GM12878 (cell line): ENCODE measurements around the gene GALNT16. TPM values are rescaled to one million over a fixed set of nuclear protein-coding genes. Genes with fewer than 3 reads are reported as not detected.

ENCODE experiments used
- ATAC-seq: fragments of 200-7000 bp; cut with Tn5 transposase; 3 replicates; pipeline ENCODE4 v1.9.1; 2020; ENCODE audit warnings: mild to moderate bottlenecking, moderate library complexity
- BruUV-seq: library from RNA; stranded (reverse); fragments of 400-500 nt; replicated peaks from 2 replicates; lab custom pipeline; 2021; lab: Mats Ljungman, UMichigan
- CTCF ChIA-PET: fragments of 300-600 bp; sonication (Branson Sonifier 250); formaldehyde crosslinking; extraction: SDS; loops from one replicate; lab custom pipeline; 2021; ENCODE audit warnings: inconsistent platforms; lab: Yijun Ruan, JAX
- POLR2A ChIA-PET: fragments of 350-600 bp; formaldehyde crosslinking; extraction: SDS; loops from one replicate; lab custom pipeline; 2021; ENCODE audit warnings: inconsistent platforms; lab: Charles Lee
- RAD21 ChIA-PET: fragments of 300-600 bp; sonication (Branson Sonifier 250); formaldehyde crosslinking; loops from one replicate; lab custom pipeline; 2023; ENCODE audit warnings: antibody characterized with exemption; ENCODE audit not compliant: unreplicated experiment; lab: Charles Lee
- SMC1A ChIA-PET: fragments of 300-600 bp; sonication (Branson Sonifier 250); formaldehyde crosslinking; loops from one replicate; lab custom pipeline; 2023; ENCODE audit not compliant: unreplicated experiment, uncharacterized antibody; lab: Charles Lee
- DNase-seq: peaks from one replicate; pipeline ENCODE4 v3.0.0-alpha.2; 2011; ENCODE audit warnings: low read depth, low spot score
- FAIRE-seq: peaks from 3 replicates; lab custom pipeline; 2011; peaks lifted over from hg19 to GRCh38; lab: Jason Lieb, UNC
- H2AFZ ChIP-seq: 2 replicates; pipeline ENCODE4 v1.6.0; 2011; ENCODE audit warnings: low read depth, low read length, control low read depth; ENCODE audit not compliant: control insufficient read depth
- H3K27ac ChIP-seq: 2 replicates; pipeline ENCODE4 v1.5.1; 2011; ENCODE audit warnings: control low read depth; ENCODE audit not compliant: control insufficient read depth, insufficient read depth
- H3K27me3 ChIP-seq, 2 experiments: replicated peaks in 1 of 2; 2 replicates each; pipeline versions ENCODE4 v1.6.0 to v1.6.1; 2011; ENCODE audit warnings: low read length in 1 of 2; ENCODE audit not compliant: control insufficient read depth in 2 of 2, insufficient read depth in 2 of 2
- H3K36me3 ChIP-seq, 2 experiments: 2 replicates each; pipeline ENCODE4 v1.5.1; 2011; ENCODE audit warnings: low read length in 1 of 2; ENCODE audit not compliant: control insufficient read depth in 2 of 2, insufficient read depth in 2 of 2
- H3K4me1 ChIP-seq: 2 replicates; pipeline ENCODE4 v1.6.1; 2011; ENCODE audit warnings: mild to moderate bottlenecking, low read length, moderate library complexity, mixed read lengths; ENCODE audit not compliant: control insufficient read depth, insufficient read depth
- H3K4me2 ChIP-seq: 2 replicates; pipeline ENCODE4 v1.6.0; 2011; ENCODE audit warnings: control low read depth; ENCODE audit not compliant: control insufficient read depth, insufficient read depth
- H3K4me3 ChIP-seq: fragments of 200-600 bp; sonication (generic); 2 replicates; pipeline ENCODE4 v1.5.1; 2016
- H3K79me2 ChIP-seq: 2 replicates; pipeline ENCODE4 v1.6.0; 2011; ENCODE audit warnings: low read length; ENCODE audit not compliant: control insufficient read depth, insufficient read depth
- H3K9ac ChIP-seq: 2 replicates; pipeline ENCODE4 v1.8.0; 2011; ENCODE audit warnings: low read length, control low read depth, mixed read lengths; ENCODE audit not compliant: control insufficient read depth, insufficient read depth
- H3K9me3 ChIP-seq: replicated peaks from 3 replicates; pipeline ENCODE4 v1.5.1; 2011; ENCODE audit warnings: mild to moderate bottlenecking, low read length; ENCODE audit not compliant: control insufficient read depth, insufficient read depth
- H4K20me1 ChIP-seq: 2 replicates; pipeline ENCODE4 v1.6.0; 2011; ENCODE audit not compliant: control insufficient read depth, insufficient read depth
- BMI1 ChIP-seq: fragments of 450-650 bp; IDR thresholded peaks from 2 replicates; pipeline ENCODE4 v1.6.1; 2016; ENCODE audit warnings: mild to moderate bottlenecking, moderate library complexity, borderline replicate concordance
- CBX3 ChIP-seq: fragments of 200-600 bp; sonication (generic); IDR thresholded peaks from 2 replicates; pipeline ENCODE4 v1.6.1; 2016; ENCODE audit warnings: low read depth, borderline replicate concordance
- CUX1 ChIP-seq: IDR thresholded peaks from 2 replicates; pipeline ENCODE4 v1.6.1; 2012; ENCODE audit warnings: improper control_type of control experiment, low read depth, low read length; ENCODE audit not compliant: insufficient replicate concordance
- HDAC2 ChIP-seq: fragments of 200-600 bp; sonication (generic); IDR thresholded peaks from 2 replicates; pipeline ENCODE4 v1.6.1; 2017
- KDM1A ChIP-seq: fragments of 200-600 bp; sonication (generic); IDR thresholded peaks from 2 replicates; pipeline ENCODE4 v1.6.1; 2016; ENCODE audit warnings: borderline replicate concordance
- POLR2A ChIP-seq: IDR thresholded peaks from 2 replicates; pipeline ENCODE4 v1.6.1; 2011; ENCODE audit warnings: low read depth, mild to moderate bottlenecking, low read length
- SREBF2 ChIP-seq: IDR thresholded peaks from 2 replicates; pipeline ENCODE4 v1.6.1; 2012; ENCODE audit warnings: mild to moderate bottlenecking, low read length
- USF1 ChIP-seq: IDR thresholded peaks from 2 replicates; pipeline ENCODE4 v1.6.1; 2011; ENCODE audit warnings: borderline replicate concordance, low read depth, mild to moderate bottlenecking, moderate library complexity, mixed read lengths, low read length; ENCODE audit not compliant: insufficient read depth; ENCODE audit errors: extremely low read length
- WGBS: methylation state at CpG from one replicate; pipeline ENCODE4 v1.1.6; 2016; ENCODE audit warnings: low lambda C conversion rate; ENCODE audit not compliant: insufficient replicate concordance, insufficient coverage; ENCODE audit errors: missing lambda C conversion rate; 5-methylcytosine and 5-hydroxymethylcytosine counted together
- in situ Hi-C: fragments of 300-500 bp; cut with MboI; formaldehyde crosslinking; loops from 9 replicates; pipeline ENCODE4 v1.14.3; 2018; ENCODE audit warnings: mixed read lengths
- intact Hi-C: fragments of 100-400 bp; cut with micrococcal nuclease; formaldehyde crosslinking; loops from one replicate; pipeline ENCODE4 v1.14.2; 2022; ENCODE audit not compliant: unreplicated experiment
- polyA plus RNA-seq, 11 experiments: library from polyadenylated mRNA; depleted of rRNA in 4 of 11; unstranded in 6 of 11; stranded (reverse) in 5 of 11; fragments of >200 nt; fragmentation: Nextera tagmentation in 4 of 11; fragmentation: Illumina TruSeq in 1 of 11; extraction: Ambion mirVana in 4 of 11; extraction: Trizol in 1 of 11; gene quantifications; 1 replicate in 1 of 11; 2 replicates in 10 of 11; pipeline versions ENCODE4 v1.2.1 to v1.2.3, GENCODE V29; 2011 to 2016; ENCODE audit warnings: inconsistent platforms in 2 of 11, missing spikeins in 2 of 11, low read depth in 1 of 11
- total RNA-seq, 4 experiments: library from RNA; depleted of rRNA in 3 of 4; stranded (reverse); fragments of >200 nt in 3 of 4; fragmentation: Illumina TruSeq in 1 of 4; extraction: Trizol in 1 of 4; gene quantifications; 2 replicates each; pipeline versions ENCODE4 v1.2.1 to v1.2.3, GENCODE V29; 2013 to 2021

The GALNT16 gene
- total and polyA plus RNA-seq, 10 of the 15 experiments (the other 5 are each of a cell fraction or from before 2014, with no cell fraction given) = under 0.01 to 0.08 (median 0.03) TPM; not detected in 3

- Histone ChIP-seq H3K9me3 (no peaks in the 10 kb centered on the region), H2AFZ (no peak overlapping the region), H4K20me1 (no peaks in the 10 kb centered on the region), H3K9ac (no peak overlapping the region), H3K79me2 (no peaks in the 10 kb centered on the region), H3K36me3 (no peaks in the 10 kb centered on the region), H3K27ac (no peak overlapping the region), H3K4me2 (no peak overlapping the region), H3K4me3 (no peak overlapping the region), H3K27me3 (no peaks in the 10 kb centered on the region; a peak in 1 of 4 replicates), H3K4me1 (peaks cover 6% of the 10 kb centered on the region)
- ChIA-PET POLR2A (no interaction called here), SMC1A (no interaction called here), CTCF (no interaction called here), RAD21 (interaction anchor here (0.6 kb wide), 1 partner anchor 82 kb away, joined by 3 read pairs; the partner anchor contains the start of genes ERH and SLC39A9)
- in situ Hi-C loops = no loop called here
- FAIRE-seq (no peak), ATAC-seq (no peak), DNase-seq (no peak)
- TF ChIP-seq USF1 = peak; percentile 44
- TF ChIP-seq KDM1A = no peak
- intact Hi-C loops = no loop called here
- BruUV-seq = no TSS peak
- WGBS = 48% methylated on average over 4 of the region's 4 CpGs
These were observed 56.6 kb downstream of the GALNT16 start for GRCh38 chr14:69316449-69317101.

- Histone ChIP-seq H3K27me3 (no peaks in the 10 kb centered on the region; a peak in 1 of 4 replicates), H3K9ac (no peak overlapping the region), H2AFZ (no peak overlapping the region), H3K4me3 (no peak overlapping the region), H3K79me2 (no peaks in the 10 kb centered on the region), H3K4me2 (no peak overlapping the region), H3K9me3 (no peaks in the 10 kb centered on the region), H3K36me3 (no peaks in the 10 kb centered on the region), H4K20me1 (no peaks in the 10 kb centered on the region), H3K27ac (no peak overlapping the region), H3K4me1 (peaks cover 6% of the 10 kb centered on the region)
- BruUV-seq = no TSS peak
- WGBS = 40% methylated on average over 5 of the region's 6 CpGs
- intact Hi-C loops = no loop called here
- DNase-seq (no peak), ATAC-seq (no peak), FAIRE-seq (no peak)
- ChIA-PET SMC1A (interaction anchor here (1.0 to 1.2 kb wide), 2 partner anchors 12 to 37 kb away, joined by 3 to 5 read pairs; no protein-coding TSS in a partner anchor), POLR2A (no interaction called here), CTCF (no interaction called here), RAD21 (interaction anchor here (0.6 to 1.2 kb wide), 3 partner anchors 21 to 81 kb away, joined by 3 to 4 read pairs (median 3); partner anchors contain the start of genes ERH and SLC39A9)
- in situ Hi-C loops = no loop called here
- TF ChIP-seq CUX1 (no peak), SREBF2 (no peak), CBX3 (no peak), BMI1 (no peak), HDAC2 (no peak), POLR2A (no peak)
These were observed 57.3 kb downstream of the GALNT16 start for GRCh38 chr14:69317102-69317755.
